DND-41 (cell line): Measurements from ENCODE around the gene RFX2.

Experiments
- CTCF ChIP-seq: IDR thresholded peaks from 2 replicates; pipeline ENCODE4 v1.5.1; 2012; ENCODE audit warnings: borderline replicate concordance, low read length, moderate library complexity, mild to moderate bottlenecking; ENCODE audit not compliant: poor library complexity, severe bottlenecking; ENCODE audit errors: extremely low read depth
- EZH2 ChIP-seq: IDR thresholded peaks from 3 replicates; pipeline ENCODE4 v1.6.1; 2012; ENCODE audit warnings: borderline replicate concordance, low read depth, mild to moderate bottlenecking, moderate library complexity, low read length, inconsistent platforms; ENCODE audit not compliant: severe bottlenecking

GRCh38 chr19:6023936-6024335 lies 86.4 kb downstream of the RFX2 start:
- TF ChIP-seq CTCF (no peak), EZH2 (no peak)
